ENCODE data around the gene PAX6.

DNA sequence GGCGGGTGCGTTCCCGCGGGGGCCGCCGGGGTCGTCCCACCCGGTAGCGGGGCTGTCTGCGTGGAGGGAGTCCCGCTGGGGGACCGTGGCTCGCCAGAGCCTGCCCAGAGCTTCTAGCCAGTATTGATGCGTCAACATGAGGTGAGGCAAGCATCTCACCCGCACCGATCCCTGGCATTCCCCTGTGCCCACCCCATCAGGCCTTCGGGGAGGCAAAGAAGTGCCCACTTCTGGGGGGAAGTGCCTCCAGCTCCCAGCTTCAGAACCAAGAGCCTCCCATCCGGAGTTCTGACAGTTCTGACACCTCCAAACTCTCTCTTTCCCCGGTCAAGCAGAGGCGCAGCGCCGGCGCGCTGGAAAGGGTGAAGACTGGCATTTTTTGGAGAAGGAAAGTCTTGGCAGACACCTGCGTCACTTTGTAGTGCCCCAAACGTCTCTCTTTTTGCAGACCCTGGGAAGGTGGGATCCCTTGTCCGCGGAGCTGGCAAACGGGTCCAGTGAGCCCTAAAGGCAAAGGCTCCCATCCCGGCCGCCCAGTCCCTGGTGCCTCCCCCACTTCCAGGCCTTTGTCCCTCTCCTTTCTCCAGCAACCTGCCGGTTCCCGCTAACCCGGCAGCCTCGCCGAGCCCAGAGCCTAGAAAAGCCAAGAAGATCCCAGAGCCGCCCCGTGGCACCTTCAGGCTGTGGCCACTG lies 3.2 kb upstream of the PAX6 start:
- TF ChIP-seq, protein P1, sequence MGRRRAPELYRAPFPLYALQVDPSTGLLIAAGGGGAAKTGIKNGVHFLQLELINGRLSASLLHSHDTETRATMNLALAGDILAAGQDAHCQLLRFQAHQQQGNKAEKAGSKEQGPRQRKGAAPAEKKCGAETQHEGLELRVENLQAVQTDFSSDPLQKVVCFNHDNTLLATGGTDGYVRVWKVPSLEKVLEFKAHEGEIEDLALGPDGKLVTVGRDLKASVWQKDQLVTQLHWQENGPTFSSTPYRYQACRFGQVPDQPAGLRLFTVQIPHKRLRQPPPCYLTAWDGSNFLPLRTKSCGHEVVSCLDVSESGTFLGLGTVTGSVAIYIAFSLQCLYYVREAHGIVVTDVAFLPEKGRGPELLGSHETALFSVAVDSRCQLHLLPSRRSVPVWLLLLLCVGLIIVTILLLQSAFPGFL (CRISPR knock-in tag; IDR thresholded peaks at IDR 0.05): no peak
- TF ChIP-seq, protein P2, sequence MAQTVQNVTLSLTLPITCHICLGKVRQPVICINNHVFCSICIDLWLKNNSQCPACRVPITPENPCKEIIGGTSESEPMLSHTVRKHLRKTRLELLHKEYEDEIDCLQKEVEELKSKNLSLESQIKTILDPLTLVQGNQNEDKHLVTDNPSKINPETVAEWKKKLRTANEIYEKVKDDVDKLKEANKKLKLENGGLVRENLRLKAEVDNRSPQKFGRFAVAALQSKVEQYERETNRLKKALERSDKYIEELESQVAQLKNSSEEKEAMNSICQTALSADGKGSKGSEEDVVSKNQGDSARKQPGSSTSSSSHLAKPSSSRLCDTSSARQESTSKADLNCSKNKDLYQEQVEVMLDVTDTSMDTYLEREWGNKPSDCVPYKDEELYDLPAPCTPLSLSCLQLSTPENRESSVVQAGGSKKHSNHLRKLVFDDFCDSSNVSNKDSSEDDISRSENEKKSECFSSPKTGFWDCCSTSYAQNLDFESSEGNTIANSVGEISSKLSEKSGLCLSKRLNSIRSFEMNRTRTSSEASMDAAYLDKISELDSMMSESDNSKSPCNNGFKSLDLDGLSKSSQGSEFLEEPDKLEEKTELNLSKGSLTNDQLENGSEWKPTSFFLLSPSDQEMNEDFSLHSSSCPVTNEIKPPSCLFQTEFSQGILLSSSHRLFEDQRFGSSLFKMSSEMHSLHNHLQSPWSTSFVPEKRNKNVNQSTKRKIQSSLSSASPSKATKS (CRISPR knock-in tag; IDR thresholded peaks at IDR 0.05): no peak
- TF ChIP-seq SP1 (CRISPR knock-in tag; IDR thresholded peaks at IDR 0.05): no peak
- TF ChIP-seq ZNF347 (CRISPR knock-in tag; IDR thresholded peaks at IDR 0.05; ENCODE audit: low read depth): no peak
- no peak for TF ChIP-seq GABPA (tag; conservative IDR thresholded peaks at IDR 0.05; ENCODE audit: low read depth)
- TF ChIP-seq SMARCA5 (IDR thresholded peaks at IDR 0.05): no peak
- no peak for TF ChIP-seq TAF15 (IDR thresholded peaks at IDR 0.05; ENCODE audit: low read depth, low read length)

All from K562 (cell line).